ENCODE results near the gene LEKR1. TPM values are rescaled to one million over a fixed set of nuclear protein-coding genes. Genes with fewer than 3 reads are reported as not detected.

LEKR1 gene
- polyA plus RNA-seq, 1 donor from 2014 or later, result 2.7 TPM

DNA sequence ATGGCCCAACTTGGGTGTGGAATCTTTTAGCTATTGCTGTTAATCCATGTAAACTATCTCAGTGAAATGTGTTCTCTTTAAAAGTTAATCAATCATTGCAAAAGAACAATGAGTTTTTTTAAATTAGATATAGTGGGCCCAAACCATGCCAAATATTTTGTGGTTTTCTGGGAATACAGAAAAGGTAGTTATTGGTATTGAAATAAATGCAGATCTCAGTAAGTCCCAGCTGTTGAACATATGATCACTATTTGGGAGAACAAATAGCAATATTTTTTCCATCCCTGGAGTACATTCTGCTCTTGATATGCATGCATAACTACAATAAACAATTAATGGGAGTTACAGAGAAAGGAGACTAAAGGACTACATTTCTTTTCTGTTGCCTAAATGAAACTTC, 36.0 kb upstream of the LEKR1 start:
- TF ChIP-seq TAF1 (IDR thresholded peaks at IDR 0.05; ENCODE audit: low read depth) (no peak), EZH2 (IDR thresholded peaks at IDR 0.05; ENCODE audit: borderline replicate concordance, insufficient read depth, low read length, poor library complexity, severe bottlenecking) (no peak), MXI1 (conservative IDR thresholded peaks at IDR 0.05; ENCODE audit: poor library complexity, severe bottlenecking) (no peak), EP300 (conservative IDR thresholded peaks at IDR 0.05; ENCODE audit: poor library complexity, severe bottlenecking) (no peak), RAD21 (conservative IDR thresholded peaks at IDR 0.05) (no peak), POLR2AphosphoS5 (IDR thresholded peaks at IDR 0.05) (no peak), SMC3 (conservative IDR thresholded peaks at IDR 0.05; ENCODE audit: poor library complexity) (no peak)
- TF ChIP-seq, protein P1, sequence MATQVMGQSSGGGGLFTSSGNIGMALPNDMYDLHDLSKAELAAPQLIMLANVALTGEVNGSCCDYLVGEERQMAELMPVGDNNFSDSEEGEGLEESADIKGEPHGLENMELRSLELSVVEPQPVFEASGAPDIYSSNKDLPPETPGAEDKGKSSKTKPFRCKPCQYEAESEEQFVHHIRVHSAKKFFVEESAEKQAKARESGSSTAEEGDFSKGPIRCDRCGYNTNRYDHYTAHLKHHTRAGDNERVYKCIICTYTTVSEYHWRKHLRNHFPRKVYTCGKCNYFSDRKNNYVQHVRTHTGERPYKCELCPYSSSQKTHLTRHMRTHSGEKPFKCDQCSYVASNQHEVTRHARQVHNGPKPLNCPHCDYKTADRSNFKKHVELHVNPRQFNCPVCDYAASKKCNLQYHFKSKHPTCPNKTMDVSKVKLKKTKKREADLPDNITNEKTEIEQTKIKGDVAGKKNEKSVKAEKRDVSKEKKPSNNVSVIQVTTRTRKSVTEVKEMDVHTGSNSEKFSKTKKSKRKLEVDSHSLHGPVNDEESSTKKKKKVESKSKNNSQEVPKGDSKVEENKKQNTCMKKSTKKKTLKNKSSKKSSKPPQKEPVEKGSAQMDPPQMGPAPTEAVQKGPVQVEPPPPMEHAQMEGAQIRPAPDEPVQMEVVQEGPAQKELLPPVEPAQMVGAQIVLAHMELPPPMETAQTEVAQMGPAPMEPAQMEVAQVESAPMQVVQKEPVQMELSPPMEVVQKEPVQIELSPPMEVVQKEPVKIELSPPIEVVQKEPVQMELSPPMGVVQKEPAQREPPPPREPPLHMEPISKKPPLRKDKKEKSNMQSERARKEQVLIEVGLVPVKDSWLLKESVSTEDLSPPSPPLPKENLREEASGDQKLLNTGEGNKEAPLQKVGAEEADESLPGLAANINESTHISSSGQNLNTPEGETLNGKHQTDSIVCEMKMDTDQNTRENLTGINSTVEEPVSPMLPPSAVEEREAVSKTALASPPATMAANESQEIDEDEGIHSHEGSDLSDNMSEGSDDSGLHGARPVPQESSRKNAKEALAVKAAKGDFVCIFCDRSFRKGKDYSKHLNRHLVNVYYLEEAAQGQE (IDR thresholded peaks at IDR 0.05; ENCODE audit: borderline replicate concordance), result no peak
- TF ChIP-seq, protein P2, sequence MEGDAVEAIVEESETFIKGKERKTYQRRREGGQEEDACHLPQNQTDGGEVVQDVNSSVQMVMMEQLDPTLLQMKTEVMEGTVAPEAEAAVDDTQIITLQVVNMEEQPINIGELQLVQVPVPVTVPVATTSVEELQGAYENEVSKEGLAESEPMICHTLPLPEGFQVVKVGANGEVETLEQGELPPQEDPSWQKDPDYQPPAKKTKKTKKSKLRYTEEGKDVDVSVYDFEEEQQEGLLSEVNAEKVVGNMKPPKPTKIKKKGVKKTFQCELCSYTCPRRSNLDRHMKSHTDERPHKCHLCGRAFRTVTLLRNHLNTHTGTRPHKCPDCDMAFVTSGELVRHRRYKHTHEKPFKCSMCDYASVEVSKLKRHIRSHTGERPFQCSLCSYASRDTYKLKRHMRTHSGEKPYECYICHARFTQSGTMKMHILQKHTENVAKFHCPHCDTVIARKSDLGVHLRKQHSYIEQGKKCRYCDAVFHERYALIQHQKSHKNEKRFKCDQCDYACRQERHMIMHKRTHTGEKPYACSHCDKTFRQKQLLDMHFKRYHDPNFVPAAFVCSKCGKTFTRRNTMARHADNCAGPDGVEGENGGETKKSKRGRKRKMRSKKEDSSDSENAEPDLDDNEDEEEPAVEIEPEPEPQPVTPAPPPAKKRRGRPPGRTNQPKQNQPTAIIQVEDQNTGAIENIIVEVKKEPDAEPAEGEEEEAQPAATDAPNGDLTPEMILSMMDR (IDR thresholded peaks at IDR 0.05; ENCODE audit: poor library complexity, severe bottlenecking), result no peak
- Histone ChIP-seq H3K9me3 (ENCODE audit: low read length) (no peaks in the 10 kb centered on the region), H2AFZ (ENCODE audit: low read depth, low read length) (no peak overlapping the region), H3K79me2 (replicated peaks; ENCODE audit: insufficient read depth, low read length) (no peaks in the 10 kb centered on the region), H4K20me1 (ENCODE audit: insufficient read depth) (no peaks in the 10 kb centered on the region), H3K27ac (ENCODE audit: low read length) (no peak overlapping the region), H3K9me2 (ENCODE audit: insufficient read depth, low read length) (no peaks in the 10 kb centered on the region), H3K4me3 (ENCODE audit: low read length) (no peak overlapping the region), H3K36me3 (ENCODE audit: insufficient read depth, low read length) (no peaks in the 10 kb centered on the region), H3K4me2 (ENCODE audit: low read length) (no peak overlapping the region), H3K9ac (ENCODE audit: low read length) (no peak overlapping the region), H3K27me3 (ENCODE audit: insufficient read depth, low read depth, low read length) (no peaks in the 10 kb centered on the region), H3F3A (ENCODE audit: insufficient read depth, low read length, poor library complexity, severe bottlenecking) (no peaks in the 10 kb centered on the region)

DNA sequence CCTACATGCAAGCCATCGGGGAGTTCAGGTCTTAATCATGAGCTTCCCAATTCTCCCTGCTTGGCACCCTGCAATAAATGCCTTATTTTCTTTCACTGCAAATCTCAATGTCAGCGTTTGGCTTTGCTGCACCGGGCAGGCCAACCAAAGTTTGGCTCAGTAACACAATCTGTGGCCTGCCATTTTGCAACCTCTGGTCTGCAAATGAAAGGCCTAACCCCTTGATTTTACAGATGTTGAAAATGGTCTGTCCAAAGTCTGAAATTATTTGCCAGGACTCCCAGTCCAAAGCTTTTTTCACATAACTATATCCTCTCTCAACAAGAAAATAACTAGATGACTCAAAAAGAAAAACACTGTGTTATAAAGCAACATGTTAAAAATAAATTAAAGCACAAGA, 34.0 kb upstream of the LEKR1 start:
- Histone ChIP-seq H3K36me3 (ENCODE audit: insufficient read depth, low read length) (no peaks in the 10 kb centered on the region), H3K27ac (ENCODE audit: low read length) (no peak overlapping the region), H3K27me3 (ENCODE audit: insufficient read depth, low read depth, low read length) (no peaks in the 10 kb centered on the region), H4K20me1 (ENCODE audit: insufficient read depth) (no peaks in the 10 kb centered on the region), H3F3A (ENCODE audit: insufficient read depth, low read length, poor library complexity, severe bottlenecking) (no peaks in the 10 kb centered on the region), H3K9me3 (ENCODE audit: low read length) (no peaks in the 10 kb centered on the region), H3K4me3 (ENCODE audit: low read length) (no peak overlapping the region), H2AFZ (ENCODE audit: low read depth, low read length) (no peak overlapping the region), H3K79me2 (replicated peaks; ENCODE audit: insufficient read depth, low read length) (no peaks in the 10 kb centered on the region), H3K9me2 (ENCODE audit: insufficient read depth, low read length) (no peaks in the 10 kb centered on the region), H3K4me2 (ENCODE audit: low read length) (no peak overlapping the region), H3K9ac (ENCODE audit: low read length) (no peak overlapping the region)
- TF ChIP-seq, protein P2 (IDR thresholded peaks at IDR 0.05; ENCODE audit: poor library complexity, severe bottlenecking), result no peak
- TF ChIP-seq, protein P1 (IDR thresholded peaks at IDR 0.05; ENCODE audit: borderline replicate concordance), result no peak
- TF ChIP-seq POLR2AphosphoS5 (IDR thresholded peaks at IDR 0.05) (no peak), RAD21 (conservative IDR thresholded peaks at IDR 0.05) (no peak), EP300 (conservative IDR thresholded peaks at IDR 0.05; ENCODE audit: poor library complexity, severe bottlenecking) (no peak), MXI1 (conservative IDR thresholded peaks at IDR 0.05; ENCODE audit: poor library complexity, severe bottlenecking) (no peak), EZH2 (IDR thresholded peaks at IDR 0.05; ENCODE audit: borderline replicate concordance, insufficient read depth, low read length, poor library complexity, severe bottlenecking) (no peak), SMC3 (conservative IDR thresholded peaks at IDR 0.05; ENCODE audit: poor library complexity) (no peak), TAF1 (IDR thresholded peaks at IDR 0.05; ENCODE audit: low read depth) (no peak)

Measured in neural cell (in vitro differentiated cells).